HG03439 (cell line): Measurements from ENCODE around the gene MT2A.
"Not testable (repeated sequence)": the region's sequence is repeated elsewhere in the genome, so short reads cannot be mapped to it uniquely, and the experiment has no call there.

Experiments
- ATAC-seq: cut with Tn5 transposase; IDR thresholded peaks from one replicate; pipeline ENCODE4 v1.9.1; 2021; ENCODE audit warnings: mild to moderate bottlenecking, moderate library complexity; ENCODE audit not compliant: unreplicated experiment

The MT2A gene

DNA sequence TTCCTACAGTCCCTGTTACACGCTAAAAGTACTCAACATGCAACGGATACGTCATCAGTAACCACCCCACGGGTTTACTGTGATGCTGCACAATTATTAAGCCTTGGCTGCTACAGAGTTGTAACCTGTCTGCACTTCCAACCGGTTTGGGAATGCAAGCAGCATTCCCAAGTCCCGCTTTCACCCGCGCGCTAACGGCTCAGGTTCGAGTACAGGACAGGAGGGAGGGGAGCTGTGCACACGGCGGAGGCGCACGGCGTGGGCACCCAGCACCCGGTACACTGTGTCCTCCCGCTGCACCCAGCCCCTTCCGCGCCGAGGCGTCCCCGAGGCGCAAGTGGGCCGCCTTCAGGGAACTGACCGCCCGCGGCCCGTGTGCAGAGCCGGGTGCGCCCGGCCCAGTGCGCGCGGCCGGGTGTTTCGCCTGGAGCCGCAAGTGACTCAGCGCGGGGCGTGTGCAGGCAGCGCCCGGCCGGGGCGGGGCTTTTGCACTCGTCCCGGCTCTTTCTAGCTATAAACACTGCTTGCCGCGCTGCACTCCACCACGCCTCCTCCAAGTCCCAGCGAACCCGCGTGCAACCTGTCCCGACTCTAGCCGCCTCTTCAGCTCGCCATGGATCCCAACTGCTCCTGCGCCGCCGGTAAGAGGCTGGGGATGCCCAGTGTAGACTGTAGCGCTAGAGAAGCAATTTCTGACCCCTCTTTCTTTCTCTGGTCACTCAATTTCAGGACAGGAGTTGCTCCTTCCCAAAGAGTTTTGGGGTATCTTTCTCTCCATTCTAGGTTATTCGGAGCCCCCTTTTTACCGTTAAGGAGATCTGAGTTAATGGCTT lies at the start of gene MT2A:
Gene MT2A, plus strand, starts transcription at position 542 of the 833 bp plus-strand sequence. Its CDS starts 72 bp downstream, at position 614.
- peak; percentile 82 for ATAC-seq

DNA sequence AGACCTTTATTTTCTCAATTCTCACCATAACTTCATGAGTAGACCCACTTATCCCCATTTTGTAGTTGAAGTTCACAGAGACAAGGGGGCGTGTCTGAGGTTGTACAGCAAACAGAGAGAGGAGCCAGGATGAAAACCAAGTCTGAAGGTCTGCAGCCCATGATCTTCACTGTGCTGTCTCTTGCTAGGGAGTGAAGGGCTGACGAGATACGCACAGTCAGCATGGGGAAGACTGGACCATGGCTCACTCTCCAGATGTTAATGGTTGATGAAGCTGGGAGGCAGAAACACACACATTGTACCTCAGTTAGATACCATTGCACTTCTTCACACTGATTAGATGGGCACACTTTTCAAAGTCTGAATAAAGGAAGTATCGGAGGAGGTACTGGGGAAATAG lies 49.3 kb upstream of the MT2A start:
- no peak for ATAC-seq

DNA sequence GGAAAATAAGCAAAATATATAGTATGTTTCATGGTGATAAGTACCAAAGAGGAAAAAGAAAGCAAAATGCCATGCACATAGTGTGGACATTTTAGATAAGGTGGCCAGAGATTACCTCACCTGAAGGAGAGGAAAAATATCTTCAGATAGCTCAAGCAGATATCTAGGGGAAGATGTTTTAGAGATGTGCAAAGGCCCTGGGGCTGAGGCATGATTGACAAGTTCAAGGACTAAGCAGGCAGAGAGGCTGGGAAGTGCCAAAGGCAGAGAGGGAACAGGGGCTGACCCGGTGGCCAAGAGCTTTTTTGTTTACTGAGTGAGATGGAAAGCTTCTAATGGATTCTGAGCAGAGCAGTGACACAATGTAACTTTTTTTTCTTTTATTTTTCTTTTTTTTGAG lies 47.9 kb upstream of the MT2A start:
- ATAC-seq, result no peak

DNA sequence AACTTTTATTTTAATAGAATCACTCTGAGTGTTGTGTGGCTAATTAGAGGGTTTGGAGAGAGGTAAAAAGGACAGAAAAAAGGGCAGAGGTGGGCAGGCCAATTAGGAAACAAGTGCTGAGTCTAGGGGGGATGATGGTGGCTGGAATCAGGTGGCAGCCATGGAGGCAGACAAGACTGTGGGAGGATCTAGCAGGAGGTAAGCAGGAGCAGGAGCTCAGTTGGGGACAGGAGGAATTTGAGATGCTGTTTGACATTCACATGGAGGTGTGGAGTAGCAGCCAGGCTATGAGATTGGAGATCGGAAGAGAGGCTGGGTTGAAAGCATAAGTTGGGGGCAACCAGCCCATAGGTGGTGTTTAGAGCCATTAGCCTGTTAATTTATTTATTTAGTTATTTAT lies 47.3 kb upstream of the MT2A start:
- ATAC-seq, result no peak

DNA sequence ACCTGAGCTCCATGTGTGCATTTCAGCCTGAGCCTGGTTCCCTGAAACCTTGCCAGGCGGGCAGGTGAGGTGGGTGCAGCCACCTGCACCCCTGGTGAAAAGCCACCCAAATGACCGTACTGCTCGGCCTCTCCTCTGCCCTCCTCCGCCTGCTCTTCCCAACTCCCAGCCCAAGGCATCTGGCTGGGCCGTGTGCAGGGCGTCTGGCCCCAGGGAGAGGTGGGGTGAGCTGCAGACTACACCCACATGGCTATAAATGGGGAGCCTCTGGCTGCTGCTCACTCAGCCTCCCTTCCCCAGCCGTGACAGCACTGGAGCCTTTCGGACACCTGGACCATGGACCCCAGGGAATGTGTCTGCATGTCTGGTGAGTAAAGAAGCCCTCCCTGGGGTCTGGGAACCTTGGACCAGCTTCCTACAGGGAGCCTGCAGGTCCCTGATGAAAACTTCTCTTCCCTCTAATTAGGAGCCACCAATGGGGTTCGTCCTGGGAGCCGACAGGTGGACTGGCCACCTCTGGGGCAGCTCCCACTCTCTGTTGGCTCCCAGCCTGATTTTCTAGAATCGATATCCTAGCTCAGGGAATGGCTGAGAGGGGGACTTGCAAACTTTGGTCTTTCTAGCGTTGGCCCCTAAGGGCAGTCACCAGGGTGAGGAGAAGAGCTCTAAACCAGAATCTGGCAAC lies 43.4 kb upstream of the MT2A start, which contains the start of gene MT4:
Gene MT4, plus strand, starts transcription at position 281 of the 685 bp plus-strand sequence. Its CDS starts 56 bp downstream, at position 337.
- no peak for ATAC-seq

DNA sequence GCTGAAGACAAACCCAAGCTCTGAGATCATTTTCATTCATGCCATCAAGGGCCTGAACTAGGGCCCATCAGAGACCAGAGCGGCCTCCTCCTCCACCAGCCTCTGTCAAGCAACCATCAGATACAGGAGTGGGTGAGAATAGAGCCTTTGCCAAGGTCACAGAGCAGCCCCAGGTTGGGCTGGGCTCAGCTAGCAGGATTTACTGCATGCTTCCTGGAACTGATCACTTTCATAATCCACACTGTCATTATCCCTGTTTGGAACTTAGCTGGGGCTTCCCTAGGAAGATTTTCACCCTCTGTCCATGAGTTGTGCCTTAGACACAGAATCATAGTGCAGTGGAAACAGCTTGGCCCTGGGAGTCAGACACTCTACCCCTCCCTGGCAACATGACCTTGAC lies 38.4 kb upstream of the MT2A start:
- ATAC-seq, result no peak

DNA sequence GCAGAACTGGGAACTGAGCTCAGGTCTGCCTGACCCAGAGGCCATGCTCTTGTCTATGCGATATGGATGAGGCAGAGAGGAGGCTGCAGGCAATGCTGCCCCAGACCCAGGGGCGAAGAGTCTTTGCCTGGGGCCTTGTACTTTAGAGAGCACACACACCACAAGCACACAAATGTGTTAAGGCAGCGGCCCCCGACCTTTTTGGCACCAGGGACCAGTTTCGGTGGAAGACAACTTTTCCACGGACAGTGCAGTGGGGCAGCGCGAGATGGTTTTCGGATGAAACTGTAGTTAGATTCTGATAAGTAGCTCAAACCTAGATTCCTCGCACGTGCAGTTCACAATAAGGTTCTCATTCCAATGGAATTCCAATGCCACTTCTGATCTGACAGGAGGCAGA lies 36.9 kb upstream of the MT2A start:
- ATAC-seq, result no peak

DNA sequence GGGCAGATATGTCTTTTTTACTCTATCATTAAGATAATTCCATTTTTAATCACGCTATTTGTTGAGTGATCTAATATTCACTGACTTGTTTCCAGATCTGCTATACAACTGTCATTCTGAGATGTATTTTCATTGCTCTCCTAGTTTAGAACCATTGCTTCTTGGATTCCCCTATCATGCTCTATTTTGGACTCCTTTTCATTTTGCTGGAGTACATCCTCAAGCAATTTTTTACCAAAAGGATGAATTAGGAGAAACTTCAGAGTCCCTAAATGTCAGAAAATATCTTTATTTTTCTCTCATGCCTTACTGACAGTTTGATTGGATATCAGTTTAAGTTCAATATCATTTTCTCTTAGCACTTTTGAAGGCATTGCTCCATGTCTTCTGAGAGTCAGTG lies 33.8 kb upstream of the MT2A start:
- no peak for ATAC-seq

DNA sequence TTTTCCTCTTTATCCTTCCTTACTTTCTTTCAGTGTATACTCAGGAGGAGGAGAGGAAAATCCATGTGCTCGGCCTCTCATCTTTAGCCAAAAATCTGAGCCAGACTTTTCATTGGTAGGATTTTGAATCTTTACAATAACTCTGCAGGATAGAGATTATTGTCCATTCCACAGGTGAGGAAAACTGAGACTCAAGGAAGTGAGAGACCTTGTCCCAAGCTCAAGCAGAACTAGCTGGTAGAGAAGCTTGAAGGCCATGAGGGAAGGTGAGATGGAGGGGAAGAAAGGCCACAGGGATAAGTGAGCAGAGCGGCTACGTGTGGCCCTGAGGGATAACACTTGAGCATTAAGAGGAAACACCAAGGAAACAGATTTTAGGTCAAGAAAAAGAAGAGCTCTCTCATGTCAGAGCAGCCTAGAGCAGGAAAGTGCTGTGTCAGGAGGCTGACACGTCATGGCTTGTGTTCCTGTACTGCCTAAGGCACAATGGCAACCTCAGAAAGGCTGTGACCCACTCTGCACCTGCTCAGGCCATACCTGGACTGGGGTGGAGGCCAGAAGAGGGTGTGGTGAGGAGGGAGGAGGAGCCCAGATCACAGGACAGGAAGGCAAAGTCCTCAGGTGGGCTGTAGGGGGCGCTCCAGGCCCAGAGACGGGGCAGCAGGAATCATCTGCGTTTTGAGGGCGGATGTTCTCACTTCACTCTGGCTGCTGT lies 31.6 kb upstream of the MT2A start:
- peak; percentile 86 for ATAC-seq

DNA sequence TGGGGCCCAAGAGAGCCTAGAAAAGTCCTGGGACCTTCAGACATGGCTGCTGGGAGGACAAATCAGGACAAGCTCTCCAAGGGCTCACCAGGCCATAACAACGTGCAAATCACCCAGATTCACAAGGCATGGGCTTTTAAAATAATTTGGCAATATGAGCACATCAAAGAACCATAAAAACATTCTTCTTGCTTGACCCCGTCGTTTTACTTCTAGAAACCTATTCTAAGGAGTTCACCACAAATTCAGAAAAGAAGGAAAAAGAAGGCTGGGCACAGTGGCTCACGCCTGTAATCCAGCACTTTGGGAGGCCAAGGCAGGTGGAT lies 31.1 kb upstream of the MT2A start:
- no peak for ATAC-seq

DNA sequence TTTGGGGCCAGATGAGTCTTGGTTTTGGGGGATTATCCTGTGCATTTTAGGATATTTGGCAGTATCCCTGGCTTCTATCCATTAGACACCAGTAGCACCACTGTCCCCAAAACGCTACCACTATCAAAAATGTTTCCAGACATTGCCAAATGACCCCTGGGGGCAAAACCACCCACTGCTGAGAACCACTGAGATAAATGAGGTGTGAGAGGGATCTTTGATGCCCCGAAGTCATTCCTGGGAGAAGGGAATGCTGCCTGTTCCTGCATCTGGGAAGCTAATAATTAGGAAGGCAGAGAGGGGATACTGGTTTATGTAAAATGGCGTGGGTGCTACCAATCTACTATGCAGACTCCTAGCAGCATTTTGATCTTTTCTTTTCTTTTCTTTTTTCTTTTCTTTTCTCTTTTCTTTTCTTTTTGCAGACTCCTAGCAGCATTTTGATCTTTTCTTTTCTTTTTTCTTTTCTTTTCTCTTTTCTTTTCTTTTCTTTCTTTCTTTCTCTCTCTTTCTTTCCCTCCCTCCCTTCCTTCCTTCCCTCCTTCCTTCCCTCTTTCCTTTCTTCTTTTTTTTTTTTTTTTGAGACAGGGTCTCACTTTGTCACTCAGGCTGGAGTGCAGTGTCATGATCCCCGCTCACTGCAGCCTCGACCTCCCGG lies 27.9 kb upstream of the MT2A start:
- ATAC-seq, result no peak

DNA sequence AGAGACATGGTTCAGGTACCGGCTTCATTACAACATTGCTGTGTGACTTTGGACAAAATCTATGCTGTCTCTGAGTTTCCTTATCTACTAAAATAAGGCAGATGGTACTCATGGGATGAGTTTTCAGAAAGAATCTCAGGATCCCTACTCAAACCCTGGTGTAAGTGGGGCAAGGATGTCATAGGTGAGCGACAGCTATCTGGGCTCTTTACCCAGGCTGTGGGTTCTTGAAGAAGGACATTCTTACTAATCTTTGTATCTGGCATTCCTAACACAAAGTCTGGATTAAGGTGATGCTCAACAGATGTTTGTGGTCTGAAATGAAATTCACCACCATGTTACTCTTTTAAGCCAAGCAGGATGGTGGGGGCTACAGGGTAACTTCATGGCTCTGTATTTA lies 25.5 kb upstream of the MT2A start:
- ATAC-seq, result not testable (repeated sequence)

DNA sequence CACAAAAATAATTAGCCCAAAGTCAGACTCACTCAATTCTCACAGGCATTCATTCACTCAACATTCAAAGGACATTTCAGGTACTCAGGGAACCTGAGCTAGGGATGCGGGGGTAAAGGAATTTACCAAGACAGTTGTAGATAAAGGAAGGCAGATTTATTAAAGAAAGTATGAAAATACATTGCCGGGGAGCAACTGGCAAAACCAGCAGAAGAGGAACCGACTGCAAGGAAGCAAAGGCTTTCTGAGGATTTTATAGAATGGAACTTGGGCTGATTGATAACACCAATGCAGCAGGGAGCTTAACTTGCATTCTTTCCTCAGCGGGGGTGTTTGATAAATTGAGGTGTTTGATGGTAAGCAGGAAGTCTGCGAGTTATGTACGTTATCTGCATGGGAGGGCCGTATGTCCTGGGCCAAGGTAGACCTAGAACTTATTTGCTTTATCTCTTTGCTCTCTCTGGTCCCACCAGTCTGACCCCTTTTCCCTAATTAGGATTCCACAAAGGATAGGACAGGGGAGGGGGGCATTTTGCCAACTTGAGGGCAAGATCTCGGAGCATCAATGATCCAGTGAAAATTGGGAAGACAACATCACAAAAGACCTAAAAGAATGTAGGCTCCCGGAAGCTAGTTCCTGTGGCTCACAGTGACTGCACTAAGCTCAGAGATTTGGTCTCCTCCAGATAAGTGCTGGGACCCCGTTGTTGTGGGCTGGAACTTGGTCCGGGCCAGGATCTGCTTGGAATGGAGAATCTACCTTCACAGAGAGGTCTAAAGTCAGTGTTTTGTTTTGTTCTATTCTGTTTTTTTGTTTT lies 24.8 kb upstream of the MT2A start:
- ATAC-seq, result no peak

DNA sequence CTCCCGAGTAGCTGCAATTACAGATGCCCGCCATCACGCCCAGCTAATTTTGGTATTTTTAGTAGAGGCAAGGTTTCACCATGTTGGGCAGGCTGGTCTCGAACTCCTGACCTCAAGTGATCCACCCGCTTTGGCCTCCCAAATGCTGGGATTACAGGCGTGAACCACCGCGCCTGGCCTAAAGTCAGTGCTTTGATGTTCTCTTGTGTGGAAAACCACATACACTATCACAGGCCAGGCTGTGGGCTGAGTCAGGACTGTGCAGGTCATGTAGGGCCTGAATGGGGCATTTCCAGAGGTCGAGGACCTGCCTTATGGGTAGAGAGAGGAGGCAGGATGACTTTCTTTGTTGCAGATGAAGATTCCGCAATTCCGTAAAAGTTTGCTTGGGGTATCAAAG lies 24.1 kb upstream of the MT2A start:
- ATAC-seq, result no peak

DNA sequence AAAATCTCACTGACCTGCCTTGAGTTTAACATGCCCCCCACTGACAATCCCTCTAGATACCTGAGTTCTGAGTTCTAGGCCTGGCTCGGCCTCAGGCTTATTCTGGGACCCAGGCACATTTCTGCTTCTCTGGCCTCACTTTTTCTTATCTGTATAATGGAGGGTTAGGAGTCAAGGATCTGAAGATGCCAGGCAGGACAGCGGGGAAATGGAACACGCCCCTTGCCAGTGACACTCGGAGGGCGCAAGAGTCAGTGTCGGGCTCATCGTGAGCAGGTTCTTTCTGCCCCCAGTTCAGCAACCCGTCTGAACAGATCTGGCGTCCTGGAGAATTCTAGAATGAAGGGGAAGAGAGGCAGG lies 19.6 kb upstream of the MT2A start:
- ATAC-seq, result no peak

DNA sequence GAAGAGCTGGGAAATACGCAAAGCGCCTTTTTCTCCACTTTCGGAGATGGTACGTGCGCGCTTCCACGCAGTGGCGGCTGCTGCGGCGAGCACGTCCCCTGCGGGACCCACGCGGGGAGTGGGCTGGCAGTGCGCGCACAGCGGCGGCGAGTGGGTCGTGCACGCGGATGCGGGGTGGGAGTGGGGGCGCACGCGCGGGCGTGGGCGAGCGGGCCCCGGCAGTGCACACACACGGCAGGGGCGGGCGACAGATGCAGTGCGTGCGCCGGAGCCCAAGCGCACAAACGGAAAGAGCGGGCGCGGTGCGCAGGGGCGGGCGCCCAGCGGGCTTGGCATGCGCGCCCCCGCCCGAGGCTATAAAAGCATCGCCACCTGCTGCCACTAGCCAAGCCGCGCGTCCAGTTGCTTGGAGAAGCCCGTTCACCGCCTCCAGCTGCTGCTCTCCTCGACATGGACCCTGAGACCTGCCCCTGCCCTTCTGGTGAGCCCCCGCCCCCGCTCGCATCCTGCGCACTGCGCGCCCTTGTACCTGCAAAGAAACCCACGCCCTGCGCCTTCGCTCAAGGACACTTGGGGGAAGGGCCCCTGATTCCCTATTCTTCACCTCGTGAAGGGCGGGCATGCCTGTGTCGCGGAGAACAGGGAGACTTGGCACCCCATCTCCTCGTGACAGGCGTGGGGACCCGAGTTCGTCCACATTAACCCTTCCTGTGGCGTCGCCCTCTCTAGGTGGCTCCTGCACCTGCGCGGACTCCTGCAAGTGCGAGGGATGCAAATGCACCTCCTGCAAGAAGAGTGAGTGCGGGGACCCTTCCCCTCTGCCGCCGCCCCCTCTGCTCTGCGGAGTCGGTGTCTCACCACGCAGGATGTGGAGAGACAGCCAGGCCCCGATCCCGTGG lies 19.0 kb upstream of the MT2A start, which contains the start of gene MT3:
Gene MT3, plus strand, starts transcription at position 388 of the 899 bp plus-strand sequence. Its CDS starts 63 bp downstream, at position 451.
- no peak for ATAC-seq

DNA sequence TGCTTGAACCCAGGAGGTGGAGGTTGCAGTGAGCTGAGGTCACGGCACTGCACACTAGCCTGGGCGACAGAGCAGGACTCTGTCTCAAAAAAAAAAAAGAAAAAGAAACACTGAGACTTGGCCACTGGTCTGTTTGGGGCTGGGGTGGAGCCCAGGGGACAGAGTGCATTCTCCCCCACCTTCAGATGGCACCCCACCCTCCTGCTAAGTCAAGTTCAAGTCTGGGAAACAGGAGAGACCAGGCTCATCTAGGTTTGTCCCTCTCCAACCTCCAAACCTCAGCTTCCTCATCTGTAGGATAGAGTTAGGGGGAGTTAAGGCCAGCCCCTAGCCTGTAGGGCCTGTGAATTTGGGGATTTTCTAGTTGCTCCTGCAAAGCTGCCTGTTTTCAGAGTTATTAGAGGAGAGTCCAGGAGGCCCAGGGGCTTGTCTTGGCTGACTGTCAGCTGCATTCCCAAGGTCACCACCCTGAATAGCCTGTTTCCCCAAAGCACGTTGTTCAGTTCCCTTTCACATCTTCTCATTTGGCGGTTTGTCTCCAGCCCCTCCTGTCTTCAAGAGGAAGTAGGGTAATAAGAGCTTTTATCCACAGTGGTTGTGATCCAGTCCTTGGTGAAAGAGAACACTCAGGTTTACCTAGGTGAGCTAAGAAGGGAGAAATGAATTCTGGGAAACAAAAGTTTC lies 16.9 kb upstream of the MT2A start:
- ATAC-seq, result no peak

DNA sequence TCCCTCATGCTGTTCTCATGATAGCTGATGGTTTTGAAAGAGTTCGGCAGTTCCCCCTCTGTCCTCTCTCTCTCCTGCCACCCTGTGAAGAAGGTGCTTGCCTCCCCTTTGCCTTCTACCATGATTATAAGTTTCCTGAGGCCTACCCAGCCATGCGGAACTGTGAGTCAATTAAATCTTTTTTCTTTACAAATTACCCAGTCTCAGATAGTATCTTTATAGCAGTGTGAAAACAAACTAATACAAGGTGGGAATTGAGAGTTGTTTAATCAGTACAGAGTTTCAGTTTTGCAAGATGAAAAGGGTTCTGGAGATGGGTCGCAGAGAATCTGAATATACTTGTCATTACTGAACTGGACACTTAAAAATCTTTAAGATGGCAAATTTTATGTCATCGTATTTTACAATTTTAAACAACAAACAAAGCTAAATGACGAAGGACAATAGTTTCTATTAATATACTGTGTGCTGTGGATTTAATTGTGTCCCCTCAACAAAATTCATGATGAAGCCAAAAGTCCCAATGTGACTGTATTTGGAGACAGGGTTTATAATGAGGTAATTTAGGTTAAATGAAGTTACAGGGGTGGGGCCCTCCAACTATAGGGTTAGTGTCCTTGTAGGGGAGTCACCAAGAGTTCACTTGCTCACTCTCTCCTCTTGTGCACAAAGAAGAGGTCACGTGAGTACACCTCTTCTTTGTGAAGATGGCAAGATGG lies 14.7 kb upstream of the MT2A start:
- no peak for ATAC-seq
